NCI-H2227 (cell line): Measurements from ENCODE around the gene TTC16.
A peak's percentile ranks its signal among the peaks of the same experiment; 100 is the strongest.
"Not testable (repeated sequence)": the region's sequence is repeated elsewhere in the genome, so short reads cannot be mapped to it uniquely, and the experiment has no call there.

Experiments used
- DNase-seq: peaks from one replicate; lab custom pipeline; 2025; ENCODE audit not compliant: unreplicated experiment; lab: John Stamatoyannopoulos, UW

TTC16 gene

GRCh38 chr9:127767909-127768331 lies 52.0 kb downstream of the TTC16 start:
- no peak for DNase-seq

GRCh38 chr9:127768698-127769097 lies 52.8 kb downstream of the TTC16 start:
- no peak for DNase-seq

- DNase-seq = no peak
Observed at GRCh38 chr9:127769101-127769500, 53.2 kb downstream of the TTC16 start.

GRCh38 chr9:127769929-127770582 lies 54.2 kb downstream of the TTC16 start:
- no peak for DNase-seq

- DNase-seq = no peak
Observed at GRCh38 chr9:127770583-127770904, 54.7 kb downstream of the TTC16 start.

- peak; percentile 96 for DNase-seq
Observed at GRCh38 chr9:127770905-127771569, 55.2 kb downstream of the TTC16 start.

GRCh38 chr9:127771570-127772189 lies 55.8 kb downstream of the TTC16 start:
- DNase-seq = no peak

- DNase-seq = no peak
Observed at GRCh38 chr9:127772603-127773002, 56.7 kb downstream of the TTC16 start.

GRCh38 chr9:127773272-127773671 lies 57.4 kb downstream of the TTC16 start:
- DNase-seq = no peak

GRCh38 chr9:127773981-127774380 lies 58.1 kb downstream of the TTC16 start:
- DNase-seq = no peak

- peak; percentile 34 for DNase-seq
Observed at GRCh38 chr9:127776195-127776923, 60.5 kb downstream of the TTC16 start.

GRCh38 chr9:127776924-127777289 lies 61.0 kb downstream of the TTC16 start:
- no peak for DNase-seq

- DNase-seq = no peak
Observed at GRCh38 chr9:127777368-127777980, 61.6 kb downstream of the TTC16 start.

- DNase-seq = no peak
Observed at GRCh38 chr9:127778280-127779135, 62.6 kb downstream of the TTC16 start, which contains the start of gene SH2D3C. Gene SH2D3C, minus strand, starts transcription at chr9:127778666. Its CDS starts 39 bp downstream, at chr9:127778627.

GRCh38 chr9:127779136-127779981 lies 63.5 kb downstream of the TTC16 start:
- no peak for DNase-seq

GRCh38 chr9:127780126-127780885 lies 64.4 kb downstream of the TTC16 start:
- DNase-seq = no peak

- DNase-seq = not testable (repeated sequence)
Observed at GRCh38 chr9:127780909-127781308, 65.0 kb downstream of the TTC16 start.
